ENCODE measurements around the gene GATD1. TPM values are rescaled to one million over a fixed set of nuclear protein-coding genes. Genes with fewer than 3 reads are reported as not detected.

The GATD1 gene
- total RNA-seq, result 51.3 and 59.0 TPM in 2 replicates

- intact Hi-C loops (cut with micrococcal nuclease), result loop anchor here (1.0 kb wide), 4 partner anchors 19 to 82 kb away; partner anchors contain the start of genes DEAF1, RPLP2 and TMEM80
These were observed at the start of gene GATD1 for GRCh38 chr11:777288-778255. Gene GATD1 (minus strand): TSS chr11:777487. CDS start chr11:777462, 25 bp downstream.

GRCh38 chr11:826836-827145 lies 49.5 kb upstream of the GATD1 start:
- intact Hi-C loops (cut with micrococcal nuclease), result no loop called here

- intact Hi-C loops (cut with micrococcal nuclease), result no loop called here
These were observed 48.9 kb upstream of the GATD1 start for GRCh38 chr11:826227-826621.

- intact Hi-C loops (cut with micrococcal nuclease), result no loop called here
These were observed 48.3 kb upstream of the GATD1 start for GRCh38 chr11:825366-826226.

GRCh38 chr11:824942-825341 lies 47.7 kb upstream of the GATD1 start:
- intact Hi-C loops (cut with micrococcal nuclease), result no loop called here

GRCh38 chr11:824292-824880 lies 47.1 kb upstream of the GATD1 start:
- intact Hi-C loops (cut with micrococcal nuclease), result no loop called here

GRCh38 chr11:823441-824291 lies 46.4 kb upstream of the GATD1 start:
- intact Hi-C loops (cut with micrococcal nuclease), result no loop called here

- intact Hi-C loops (cut with micrococcal nuclease), result no loop called here
These were observed 44.5 kb upstream of the GATD1 start for GRCh38 chr11:821512-822371.

GRCh38 chr11:820655-821511 lies 43.6 kb upstream of the GATD1 start:
- intact Hi-C loops (cut with micrococcal nuclease), result loop anchor here (1.0 kb wide), 2 partner anchors 9 to 24 kb away; no protein-coding TSS in a partner anchor

- intact Hi-C loops (cut with micrococcal nuclease), result loop anchor here (1.0 kb wide), 5 partner anchors 10 to 23 kb away; partner anchors contain the start of genes PIDD1, POLR2L, RPLP2 and TSPAN4
These were observed 42.8 kb upstream of the GATD1 start for GRCh38 chr11:819943-820649.

GRCh38 chr11:819129-819931 lies 42.0 kb upstream of the GATD1 start:
- intact Hi-C loops (cut with micrococcal nuclease), result loop anchor here (1.0 kb wide), 3 partner anchors 10 to 23 kb away; partner anchors contain the start of genes PIDD1, POLR2L, RPLP2 and TSPAN4

GRCh38 chr11:818396-819128 lies 41.3 kb upstream of the GATD1 start, which contains the start of gene PNPLA2:
Gene PNPLA2 (plus strand): TSS chr11:818914. CDS start chr11:819719, 805 bp downstream.
- intact Hi-C loops (cut with micrococcal nuclease), result loop anchor here (1.0 kb wide), 3 partner anchors 9 to 24 kb away; partner anchors contain the start of genes PIDD1, POLR2L, RPLP2 and TSPAN4

GRCh38 chr11:816433-816779 lies 39.1 kb upstream of the GATD1 start:
- intact Hi-C loops (cut with micrococcal nuclease), result no loop called here

GRCh38 chr11:815675-816432 lies 38.6 kb upstream of the GATD1 start:
- intact Hi-C loops (cut with micrococcal nuclease), result no loop called here

GRCh38 chr11:813456-814096 lies 36.3 kb upstream of the GATD1 start:
- intact Hi-C loops (cut with micrococcal nuclease), result no loop called here

Measured in T-helper 1 cell treated with Interleukin-12 subunit alpha and Interleukin-12 subunit beta and Interleukin-4 antibody, amounts not matched to agents 30 ng/mL and 1 ng/mL, for 36 hours (primary cell).